Heart left ventricle (tissue), 13 donors: Measurements from ENCODE around the gene SLC51A.

Source experiments
- CTCF ChIP-seq, 12 donors: fragments of 200-600 bp; sonication (generic) in 4 of 12; IDR thresholded peaks; one replicate each; pipeline versions ENCODE4 v1.5.0 to v1.8.0; 2018 to 2022; ENCODE audit warnings: antibody characterized with exemption in 12 of 12, mild to moderate bottlenecking in 5 of 12
- POLR2A ChIP-seq, 2 donors: fragments of 450-650 bp; IDR thresholded peaks; one replicate each; pipeline ENCODE4 v1.6.1; 2017; ENCODE audit warnings: antibody characterized with exemption in 2 of 2, mild to moderate bottlenecking in 2 of 2, moderate library complexity in 2 of 2
- donor health status: ischemic (EF 13 %, LVEDD 7.1; RV severe dilation, severe dysfunction).
- donor health status: DM: no; HTN: yes; CAD: no.
- donor health status: DM: no; HTN: no; CAD: no.
- donor health status: ischemic (EF 25% LVEDD 6.9; RV normal size, moderate dysfunction).
- donor health status: ischemic (EF 25% LVEDD 5.7; RV mildly dilated, moderate dysfunction).
- donor health status: ischemic (EF 35%, LVEDD 5.7; RV mildly dilated, moderate dysfunction).
- donor health status: nonischemic (EF 11% LVEDD 7.7; RV severe dilation, severe dysfunction).
- donor health status: DM: yes; HTN: yes; CAD: no.
- donor health status: PGD.
- donor health status: ischemic (EF 29% LVEDD 5.4; RV normal size, mild dysfunction).
- donor health status: nonischemic (EF 23%, LVEDD 6.1; RV moderate dilation, normal function).

DNA sequence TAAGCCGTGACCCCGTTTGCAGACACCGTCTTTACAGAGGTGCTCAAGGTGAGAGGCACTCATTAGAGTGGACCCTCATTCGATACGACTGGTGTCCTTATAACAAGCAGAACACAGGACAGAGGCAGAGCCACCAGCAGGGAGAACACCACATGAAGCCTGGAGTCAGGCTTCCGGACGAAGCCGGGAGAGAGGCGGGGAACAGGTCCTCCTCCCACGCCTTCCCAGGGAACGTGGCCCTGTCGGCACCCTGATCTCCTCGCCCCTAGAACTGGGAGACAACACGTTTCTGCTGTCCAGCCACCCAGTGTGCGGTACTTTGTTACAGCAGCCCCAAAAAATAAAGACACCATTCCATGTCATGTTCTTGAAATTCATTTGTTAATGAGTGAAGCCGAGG, 38.8 kb upstream of the SLC51A start:
- TF ChIP-seq POLR2A (IDR thresholded peaks at IDR 0.05), result no peak
- TF ChIP-seq CTCF (IDR thresholded peaks at IDR 0.05), result no peak
